ACC112 (cell line): Measurements from ENCODE around the gene RBMS1.
"Not testable (repeated sequence)": the region's sequence is repeated elsewhere in the genome, so short reads cannot be mapped to it uniquely, and the experiment has no call there.

Experiments
- H2AFZ ChIP-seq: fragments of 200-600 bp; sonication (generic); one replicate; pipeline ENCODE4 v1.6.0; 2017; ENCODE audit warnings: antibody characterized with exemption, low read length; ENCODE audit not compliant: unreplicated experiment
- H3K27ac ChIP-seq: fragments of 200-600 bp; sonication (generic); 2 replicates; pipeline ENCODE4 v1.5.1; 2014; ENCODE audit warnings: low read depth, mild to moderate bottlenecking, antibody characterized with exemption, low read length, moderate library complexity
- H3K27me3 ChIP-seq: fragments of 200-600 bp; sonication (generic); 2 replicates; pipeline ENCODE4 v1.6.1; 2014; ENCODE audit warnings: mild to moderate bottlenecking, antibody characterized with exemption, low read length, moderate library complexity, mixed read lengths; ENCODE audit not compliant: insufficient read depth
- H3K36me3 ChIP-seq: fragments of 200-600 bp; sonication (generic); 2 replicates; pipeline ENCODE4 v1.6.1; 2016; ENCODE audit warnings: mild to moderate bottlenecking, antibody characterized with exemption, low read length, moderate library complexity, mixed read lengths; ENCODE audit not compliant: insufficient read depth
- H3K4me1 ChIP-seq: fragments of 200-600 bp; sonication (generic); one replicate; pipeline ENCODE4 v1.6.1; 2016; ENCODE audit warnings: low read length, mixed read lengths; ENCODE audit not compliant: insufficient read depth, unreplicated experiment, control insufficient read depth
- H3K4me3 ChIP-seq: fragments of 200-600 bp; sonication (generic); 2 replicates; pipeline ENCODE4 v1.5.1; 2014; ENCODE audit warnings: mild to moderate bottlenecking, low read depth, low read length
- H3K79me2 ChIP-seq: fragments of 200-600 bp; sonication (generic); one replicate; pipeline ENCODE4 v1.6.0; 2016; ENCODE audit warnings: low read length; ENCODE audit not compliant: control insufficient read depth, unreplicated experiment, insufficient read depth

The RBMS1 gene

DNA sequence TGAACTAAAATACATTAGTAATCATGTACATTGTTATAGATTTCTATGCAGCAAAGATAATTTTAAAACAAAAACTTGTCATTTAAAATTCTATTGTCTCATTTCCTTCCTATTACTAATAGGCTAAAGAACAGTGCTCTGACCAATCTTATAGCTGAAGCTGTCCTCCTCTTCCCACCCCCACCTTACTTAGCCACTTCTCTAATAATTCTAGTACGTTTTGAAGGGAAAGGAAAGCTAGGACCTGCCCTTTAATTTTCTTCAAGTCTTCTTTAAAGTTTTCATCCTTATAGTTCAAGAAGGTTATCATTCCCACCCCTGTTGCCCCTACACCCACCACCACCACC, 121.6 kb downstream of the RBMS1 start:
- H3K27ac ChIP-seq: peak overlapping the region; percentile 97
- peaks cover 92% of the 10 kb centered on the region for H3K4me1 ChIP-seq
- H2AFZ ChIP-seq: no peak overlapping the region
- no peaks in the 10 kb centered on the region for H3K36me3 ChIP-seq
- peaks cover 87% of the 10 kb centered on the region for H3K79me2 ChIP-seq
- peak overlapping the region; percentile 32; the same call in 1 of the 2 replicates for H3K4me3 ChIP-seq
- H3K27me3 ChIP-seq: no peaks in the 10 kb centered on the region

- H3K27ac ChIP-seq: peak overlapping the region; percentile 97
- H3K36me3 ChIP-seq: peaks cover 2% of the 10 kb centered on the region
- H3K4me1 ChIP-seq: peaks cover 94% of the 10 kb centered on the region
- H3K79me2 ChIP-seq: peaks cover 88% of the 10 kb centered on the region
- H3K4me3 ChIP-seq: peak overlapping the region; percentile 21; the same call in 1 of the 2 replicates
- H2AFZ ChIP-seq: no peak overlapping the region
- H3K27me3 ChIP-seq: no peaks in the 10 kb centered on the region
Measured at GRCh38 chr2:160371251-160372009, 122.2 kb downstream of the RBMS1 start.

DNA sequence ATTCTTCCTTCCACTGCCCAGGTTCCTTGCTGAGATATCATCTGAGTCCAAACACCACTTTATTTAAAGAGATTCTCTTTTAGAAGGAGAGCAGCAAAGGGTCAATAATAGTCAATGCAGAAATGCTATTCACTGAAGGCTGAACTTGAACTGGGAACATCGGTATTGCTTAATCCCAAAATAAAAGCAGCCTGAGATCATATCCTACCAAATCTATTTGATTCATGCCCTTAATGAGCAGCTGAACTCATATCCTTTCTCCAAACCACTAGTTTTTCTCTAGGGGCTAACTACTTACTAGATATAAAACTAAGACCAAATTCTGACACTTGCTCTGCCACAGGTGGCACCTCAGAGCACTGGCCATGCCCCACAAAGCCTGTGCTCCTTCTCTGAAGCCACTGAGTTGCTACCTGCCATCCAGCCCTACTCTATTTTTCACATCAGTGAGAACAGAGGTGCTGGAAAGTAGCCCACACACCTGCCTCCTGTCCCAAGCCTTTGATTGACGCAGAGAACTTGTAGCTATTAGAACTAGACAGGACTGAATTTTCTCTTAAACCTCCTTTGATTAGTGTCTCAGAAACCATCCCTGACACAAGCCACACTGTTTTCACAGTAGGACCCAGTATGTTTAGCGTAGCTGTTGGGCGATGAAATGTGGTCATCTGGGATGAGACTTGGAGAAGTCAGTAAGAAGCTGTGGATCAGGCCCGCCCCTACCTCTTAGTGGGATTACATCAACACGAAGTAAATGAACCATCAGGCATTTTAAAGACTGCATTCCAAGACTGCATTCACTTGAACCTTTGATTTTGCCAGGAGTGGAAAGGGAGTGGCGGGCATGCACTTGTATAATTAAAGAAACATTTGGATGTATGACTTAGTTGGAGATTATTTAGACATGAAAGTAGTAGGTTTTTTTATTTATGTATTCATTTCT, 124.3 kb downstream of the RBMS1 start:
- Histone ChIP-seq H3K36me3 (peaks cover 8% of the 10 kb centered on the region), H3K27ac (peak overlapping the region; percentile 97), H3K79me2 (peaks cover 97% of the 10 kb centered on the region), H3K4me3 (no peak overlapping the region), H2AFZ (no peak overlapping the region), H3K27me3 (no peaks in the 10 kb centered on the region), H3K4me1 (peaks cover 98% of the 10 kb centered on the region)

- peak overlapping the region; percentile 97 for H3K27ac ChIP-seq
- H3K79me2 ChIP-seq: peaks cover 97% of the 10 kb centered on the region
- peaks cover 95% of the 10 kb centered on the region for H3K4me1 ChIP-seq
Measured at GRCh38 chr2:160367887-160368286, 125.7 kb downstream of the RBMS1 start.

GRCh38 chr2:160367139-160367538, 126.5 kb downstream of the RBMS1 start:
- peak overlapping the region; percentile 97 for H3K27ac ChIP-seq
- peaks cover 97% of the 10 kb centered on the region for H3K79me2 ChIP-seq
- H3K4me3 ChIP-seq: peak overlapping the region; percentile 51
- H3K36me3 ChIP-seq, H2AFZ ChIP-seq, H3K27me3 ChIP-seq: not testable (repeated sequence)
- peaks cover 92% of the 10 kb centered on the region for H3K4me1 ChIP-seq

More at GRCh38 chr2:160367887-160368286, 125.7 kb downstream of the RBMS1 start:
- Histone ChIP-seq H3K27me3 (no peaks in the 10 kb centered on the region), H3K36me3 (peaks cover 8% of the 10 kb centered on the region), H3K4me3 (peak overlapping the region; percentile 51), H2AFZ (no peak overlapping the region)

DNA sequence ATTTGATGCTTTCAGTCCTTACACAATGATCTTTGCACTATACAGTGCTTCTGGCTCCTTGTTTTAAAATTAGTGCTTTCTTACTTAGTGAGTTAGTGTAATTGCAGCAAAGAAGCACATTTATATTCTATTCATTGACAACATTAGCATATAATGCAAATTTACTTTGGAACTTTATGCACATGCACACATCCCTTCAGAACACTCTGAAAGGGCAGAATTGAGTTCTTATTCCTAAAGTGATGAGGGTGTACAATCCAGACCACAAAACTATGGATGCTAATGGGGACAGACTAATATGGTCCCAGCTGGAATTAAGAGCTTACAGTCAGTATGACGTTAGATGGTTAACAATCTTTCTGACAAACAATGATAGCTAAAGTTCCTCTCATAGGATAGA, 127.1 kb downstream of the RBMS1 start:
- peaks cover 8% of the 10 kb centered on the region for H3K36me3 ChIP-seq

GRCh38 chr2:160365716-160366367, 127.8 kb downstream of the RBMS1 start:
- Histone ChIP-seq H3K4me3 (peak overlapping the region; percentile 26; the same call in 1 of the 2 replicates), H3K36me3 (peaks cover 8% of the 10 kb centered on the region), H3K4me1 (peaks cover 83% of the 10 kb centered on the region), H3K79me2 (peaks cover 96% of the 10 kb centered on the region), H2AFZ (no peak overlapping the region), H3K27ac (peak overlapping the region; percentile 35; the same call in 1 of the 2 replicates), H3K27me3 (no peaks in the 10 kb centered on the region)

More for the DNA sequence above, 127.1 kb downstream of the RBMS1 start:
- Histone ChIP-seq H3K4me3 (peak overlapping the region; percentile 26; the same call in 1 of the 2 replicates), H3K27me3 (no peaks in the 10 kb centered on the region), H3K79me2 (peaks cover 96% of the 10 kb centered on the region), H3K27ac (peak overlapping the region; percentile 97), H2AFZ (no peak overlapping the region), H3K4me1 (peaks cover 85% of the 10 kb centered on the region)

- peaks cover 8% of the 10 kb centered on the region for H3K36me3 ChIP-seq
- peaks cover 96% of the 10 kb centered on the region for H3K79me2 ChIP-seq
- no peak overlapping the region for H2AFZ ChIP-seq
- peaks cover 75% of the 10 kb centered on the region for H3K4me1 ChIP-seq
- peak overlapping the region; percentile 40 for H3K27ac ChIP-seq
- no peaks in the 10 kb centered on the region for H3K27me3 ChIP-seq
- no peak overlapping the region for H3K4me3 ChIP-seq
Measured at GRCh38 chr2:160364364-160364763, 129.2 kb downstream of the RBMS1 start.

DNA sequence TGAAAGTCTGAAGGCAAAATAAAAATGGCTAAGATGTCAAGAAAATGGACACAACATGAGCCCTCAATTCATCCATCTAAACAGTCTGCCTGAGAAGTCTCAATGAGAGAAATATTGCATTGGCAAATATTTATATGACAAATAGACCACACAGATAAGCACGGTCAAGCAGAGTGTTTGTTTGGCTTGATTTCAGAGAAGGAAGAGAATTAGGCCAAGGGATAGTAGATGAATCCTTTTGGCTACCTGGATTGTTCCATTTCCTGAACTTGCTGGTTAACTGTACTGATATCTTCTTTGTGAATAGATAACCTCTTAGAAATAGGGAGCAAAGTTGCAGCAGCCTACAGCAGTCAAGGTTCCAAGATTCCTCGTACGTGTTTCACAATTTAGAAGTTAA, 129.6 kb downstream of the RBMS1 start:
- Histone ChIP-seq H3K36me3 (peaks cover 8% of the 10 kb centered on the region), H3K4me1 (peaks cover 75% of the 10 kb centered on the region), H3K27me3 (no peaks in the 10 kb centered on the region), H3K27ac (peak overlapping the region; percentile 40), H2AFZ (no peak overlapping the region), H3K4me3 (no peak overlapping the region), H3K79me2 (peaks cover 97% of the 10 kb centered on the region)

DNA sequence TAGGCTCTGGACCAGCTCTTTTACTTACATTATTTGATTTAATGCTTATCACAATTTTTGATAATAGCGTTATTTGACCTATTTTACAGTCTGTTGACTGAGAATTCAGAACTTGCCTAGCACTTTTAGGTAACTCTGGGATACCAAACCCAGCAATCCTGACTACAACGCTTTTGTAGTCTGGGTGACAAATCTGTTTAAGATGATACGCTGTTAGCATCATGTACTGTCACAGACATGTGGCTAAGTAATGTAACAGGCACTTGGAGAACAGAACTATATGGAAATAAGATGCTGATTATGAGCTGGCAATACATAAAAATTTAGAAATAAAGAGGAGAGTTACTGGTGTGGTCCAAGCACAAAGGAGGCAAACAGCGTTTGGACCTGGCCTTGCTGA, 130.6 kb downstream of the RBMS1 start:
- peak overlapping the region; percentile 40 for H3K27ac ChIP-seq
- no peak overlapping the region for H3K4me3 ChIP-seq
- peaks cover 8% of the 10 kb centered on the region for H3K36me3 ChIP-seq
- peaks cover 95% of the 10 kb centered on the region for H3K79me2 ChIP-seq
- H3K27me3 ChIP-seq: no peaks in the 10 kb centered on the region
- H2AFZ ChIP-seq: no peak overlapping the region
- H3K4me1 ChIP-seq: peaks cover 75% of the 10 kb centered on the region
